OCI-LY1 (cell line): ENCODE data around the gene CCR7.

Experiments
- EZH2 ChIP-seq: fragments of 200-600 bp; sonication (generic), shearing (Covaris generic); IDR thresholded peaks from 2 replicates; pipeline ENCODE4 v1.8.0; 2017; ENCODE audit warnings: borderline replicate concordance, mixed run types, mild to moderate bottlenecking, antibody characterized with exemption, low read length, moderate library complexity, mixed read lengths
- TF ChIP-seq, protein P1 (sequence below): fragments of 200-600 bp; sonication (generic), shearing (Covaris generic); IDR thresholded peaks from 2 replicates; pipeline ENCODE4 v1.5.1; 2017; ENCODE audit warnings: mild to moderate bottlenecking, antibody characterized with exemption, low read length, moderate library complexity, mixed read lengths

DNA sequence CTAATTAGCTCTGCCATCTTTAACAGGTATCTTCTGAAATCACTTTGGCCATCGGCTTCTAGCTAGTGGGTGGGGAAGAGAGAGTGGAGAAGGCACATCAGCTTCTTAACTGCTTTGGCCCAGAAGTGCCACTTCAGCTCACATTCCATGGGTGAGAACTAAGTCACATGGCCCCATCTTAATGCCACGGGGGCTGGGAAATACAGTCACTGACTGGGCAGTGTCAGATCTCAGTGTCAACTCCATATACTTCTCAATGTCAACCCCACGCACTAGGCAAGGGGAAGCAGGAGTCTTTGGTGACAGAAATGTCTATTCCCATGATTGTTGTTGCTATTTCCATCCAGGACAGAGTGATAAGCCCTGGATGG is 29.4 kb downstream of the CCR7 start:
- TF ChIP-seq, protein P1, sequence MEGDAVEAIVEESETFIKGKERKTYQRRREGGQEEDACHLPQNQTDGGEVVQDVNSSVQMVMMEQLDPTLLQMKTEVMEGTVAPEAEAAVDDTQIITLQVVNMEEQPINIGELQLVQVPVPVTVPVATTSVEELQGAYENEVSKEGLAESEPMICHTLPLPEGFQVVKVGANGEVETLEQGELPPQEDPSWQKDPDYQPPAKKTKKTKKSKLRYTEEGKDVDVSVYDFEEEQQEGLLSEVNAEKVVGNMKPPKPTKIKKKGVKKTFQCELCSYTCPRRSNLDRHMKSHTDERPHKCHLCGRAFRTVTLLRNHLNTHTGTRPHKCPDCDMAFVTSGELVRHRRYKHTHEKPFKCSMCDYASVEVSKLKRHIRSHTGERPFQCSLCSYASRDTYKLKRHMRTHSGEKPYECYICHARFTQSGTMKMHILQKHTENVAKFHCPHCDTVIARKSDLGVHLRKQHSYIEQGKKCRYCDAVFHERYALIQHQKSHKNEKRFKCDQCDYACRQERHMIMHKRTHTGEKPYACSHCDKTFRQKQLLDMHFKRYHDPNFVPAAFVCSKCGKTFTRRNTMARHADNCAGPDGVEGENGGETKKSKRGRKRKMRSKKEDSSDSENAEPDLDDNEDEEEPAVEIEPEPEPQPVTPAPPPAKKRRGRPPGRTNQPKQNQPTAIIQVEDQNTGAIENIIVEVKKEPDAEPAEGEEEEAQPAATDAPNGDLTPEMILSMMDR = no peak
- TF ChIP-seq EZH2 = no peak
